ENCODE measurements around the gene KRTAP10-4. TPM values are rescaled to one million over a fixed set of nuclear protein-coding genes. Genes with fewer than 3 reads are reported as not detected.
"Not testable (repeated sequence)": the region's sequence is repeated elsewhere in the genome, so short reads cannot be mapped to it uniquely, and the experiment has no call there.

The KRTAP10-4 gene
- total and polyA plus RNA-seq, 10 of the 15 experiments (the other 5 are each of a cell fraction or from before 2014, with no cell fraction given) = not detected

DNA sequence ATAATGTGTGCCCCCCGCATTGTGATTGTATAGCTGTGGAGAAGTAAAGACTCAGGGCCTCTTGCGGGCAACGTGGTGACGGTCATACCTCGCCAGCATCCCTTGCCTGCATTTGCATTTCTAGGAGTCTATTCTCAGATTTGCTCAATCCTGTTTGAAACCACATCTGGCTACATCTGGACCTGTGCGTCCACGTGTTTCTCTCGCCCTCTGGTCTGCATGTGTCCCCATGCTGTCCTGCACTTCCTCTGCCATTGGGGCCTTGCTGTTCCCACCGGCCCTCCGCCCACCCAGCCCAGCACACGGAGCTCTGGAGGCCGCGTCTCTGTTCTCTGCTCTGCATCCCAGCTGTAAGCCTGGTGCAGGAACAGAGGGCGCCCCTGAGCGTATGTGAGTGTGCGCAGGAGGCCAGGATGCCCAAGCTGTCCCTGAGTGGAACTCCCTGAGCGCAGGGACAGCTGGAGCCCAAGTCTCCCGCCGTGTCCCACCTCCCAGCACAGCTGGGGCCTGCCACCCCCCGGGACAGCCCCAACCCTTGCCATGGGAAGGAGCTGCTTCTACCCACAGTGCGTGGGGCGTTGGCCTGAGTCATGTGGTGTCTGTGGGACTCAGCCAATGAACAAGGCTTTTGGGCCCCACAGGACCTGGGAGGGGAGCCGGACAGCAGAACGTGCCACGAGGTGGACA is 23.9 kb upstream of the KRTAP10-4 start:
- no peak overlapping the region for H2AFZ ChIP-seq (ENCODE audit: control insufficient read depth, low read depth, low read length)
- DNase-seq (ENCODE audit: low read depth, low spot score) (no peak), ATAC-seq (no peak), FAIRE-seq (no peak)
- TF ChIP-seq, protein P1, sequence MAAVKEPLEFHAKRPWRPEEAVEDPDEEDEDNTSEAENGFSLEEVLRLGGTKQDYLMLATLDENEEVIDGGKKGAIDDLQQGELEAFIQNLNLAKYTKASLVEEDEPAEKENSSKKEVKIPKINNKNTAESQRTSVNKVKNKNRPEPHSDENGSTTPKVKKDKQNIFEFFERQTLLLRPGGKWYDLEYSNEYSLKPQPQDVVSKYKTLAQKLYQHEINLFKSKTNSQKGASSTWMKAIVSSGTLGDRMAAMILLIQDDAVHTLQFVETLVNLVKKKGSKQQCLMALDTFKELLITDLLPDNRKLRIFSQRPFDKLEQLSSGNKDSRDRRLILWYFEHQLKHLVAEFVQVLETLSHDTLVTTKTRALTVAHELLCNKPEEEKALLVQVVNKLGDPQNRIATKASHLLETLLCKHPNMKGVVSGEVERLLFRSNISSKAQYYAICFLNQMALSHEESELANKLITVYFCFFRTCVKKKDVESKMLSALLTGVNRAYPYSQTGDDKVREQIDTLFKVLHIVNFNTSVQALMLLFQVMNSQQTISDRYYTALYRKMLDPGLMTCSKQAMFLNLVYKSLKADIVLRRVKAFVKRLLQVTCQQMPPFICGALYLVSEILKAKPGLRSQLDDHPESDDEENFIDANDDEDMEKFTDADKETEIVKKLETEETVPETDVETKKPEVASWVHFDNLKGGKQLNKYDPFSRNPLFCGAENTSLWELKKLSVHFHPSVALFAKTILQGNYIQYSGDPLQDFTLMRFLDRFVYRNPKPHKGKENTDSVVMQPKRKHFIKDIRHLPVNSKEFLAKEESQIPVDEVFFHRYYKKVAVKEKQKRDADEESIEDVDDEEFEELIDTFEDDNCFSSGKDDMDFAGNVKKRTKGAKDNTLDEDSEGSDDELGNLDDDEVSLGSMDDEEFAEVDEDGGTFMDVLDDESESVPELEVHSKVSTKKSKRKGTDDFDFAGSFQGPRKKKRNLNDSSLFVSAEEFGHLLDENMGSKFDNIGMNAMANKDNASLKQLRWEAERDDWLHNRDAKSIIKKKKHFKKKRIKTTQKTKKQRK (IDR thresholded peaks at IDR 0.05; ENCODE audit: low read depth, low read length) = no peak
- TF ChIP-seq POLR2A (IDR thresholded peaks at IDR 0.05; ENCODE audit: low read depth, low read length) = no peak
- no peak for TF ChIP-seq STAT1 (conservative IDR thresholded peaks at IDR 0.05)
- BruUV-seq (replicated peaks) = no TSS peak
- no peaks in the 10 kb centered on the region for H3K79me2 ChIP-seq (ENCODE audit: control insufficient read depth, insufficient read depth, low read length)
- H4K20me1 ChIP-seq (ENCODE audit: control insufficient read depth, insufficient read depth) = no peaks in the 10 kb centered on the region
- in situ Hi-C loops (cut with MboI) (no loop called here), intact Hi-C loops (cut with micrococcal nuclease; ENCODE audit: unreplicated experiment) (no loop called here)
- H3K4me2 ChIP-seq (ENCODE audit: control insufficient read depth, insufficient read depth) = no peak overlapping the region
- H3K27me3 ChIP-seq (replicated peaks in 1 of 2; ENCODE audit: control insufficient read depth in 2 of 2, insufficient read depth in 2 of 2, low read length in 1 of 2) = no peaks in the 10 kb centered on the region
- ChIA-PET CTCF (no interaction called here), POLR2A (no interaction called here), RAD21 (ENCODE audit: unreplicated experiment) (interaction anchor here (0.6 kb wide), 1 partner anchor 1530 kb away, joined by 4 read pairs; no protein-coding TSS in a partner anchor), SMC1A (ENCODE audit: uncharacterized antibody, unreplicated experiment) (no interaction called here)
- H3K9ac ChIP-seq (ENCODE audit: control insufficient read depth, insufficient read depth, low read length) = no peak overlapping the region
- 45% methylated on average over 25 of the region's 25 CpGs for whole genome bisulfite sequencing (ENCODE audit: insufficient coverage, insufficient replicate concordance, low lambda C conversion rate, missing lambda C conversion rate)
- no peaks in the 10 kb centered on the region for H3K36me3 ChIP-seq (ENCODE audit: control insufficient read depth in 2 of 2, insufficient read depth in 2 of 2, low read length in 1 of 2)
- no peak overlapping the region for H3K4me3 ChIP-seq
- no peak overlapping the region for H3K27ac ChIP-seq (ENCODE audit: control insufficient read depth, insufficient read depth)
- H3K4me1 ChIP-seq (ENCODE audit: control insufficient read depth, insufficient read depth, low read length) = no peaks in the 10 kb centered on the region
- no peaks in the 10 kb centered on the region; the same call in 2 of the 3 replicates for H3K9me3 ChIP-seq (replicated peaks; ENCODE audit: control insufficient read depth, insufficient read depth, low read length)

DNA sequence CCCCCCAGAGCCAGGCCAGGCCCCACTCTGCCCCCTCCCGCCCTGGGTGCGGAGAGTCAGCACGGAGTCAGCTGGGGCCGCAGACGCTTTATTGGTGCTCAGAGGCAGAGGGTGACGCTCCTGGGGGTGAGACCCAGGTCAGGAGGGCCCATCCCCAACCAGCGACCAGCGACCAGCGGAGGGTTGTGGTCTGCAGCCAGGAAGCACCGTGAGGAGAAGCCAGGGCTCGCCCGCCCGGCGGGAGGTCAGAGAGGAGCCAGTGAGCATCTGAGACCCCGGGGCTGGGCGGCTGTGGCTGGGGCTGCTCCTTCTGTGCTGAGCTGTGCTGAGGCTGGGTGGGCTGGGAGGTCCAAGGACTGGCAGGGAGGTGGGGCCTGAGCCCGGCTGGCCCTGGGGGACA is 23.2 kb upstream of the KRTAP10-4 start:
- DNase-seq (ENCODE audit: low read depth, low spot score); BruUV-seq (replicated peaks); ATAC-seq; H3K36me3 ChIP-seq (ENCODE audit: control insufficient read depth in 2 of 2, insufficient read depth in 2 of 2, low read length in 1 of 2); H4K20me1 ChIP-seq (ENCODE audit: control insufficient read depth, insufficient read depth); SMC1A ChIA-PET (ENCODE audit: uncharacterized antibody, unreplicated experiment); H3K4me1 ChIP-seq (ENCODE audit: control insufficient read depth, insufficient read depth, low read length); RAD21 ChIA-PET (ENCODE audit: unreplicated experiment); H3K27me3 ChIP-seq (replicated peaks in 1 of 2; ENCODE audit: control insufficient read depth in 2 of 2, insufficient read depth in 2 of 2, low read length in 1 of 2); FAIRE-seq; CTCF ChIA-PET; H3K79me2 ChIP-seq (ENCODE audit: control insufficient read depth, insufficient read depth, low read length); H3K27ac ChIP-seq (ENCODE audit: control insufficient read depth, insufficient read depth); intact Hi-C loops (cut with micrococcal nuclease; ENCODE audit: unreplicated experiment); H3K4me2 ChIP-seq (ENCODE audit: control insufficient read depth, insufficient read depth); in situ Hi-C loops (cut with MboI); H2AFZ ChIP-seq (ENCODE audit: control insufficient read depth, low read depth, low read length); H3K9me3 ChIP-seq (replicated peaks; ENCODE audit: control insufficient read depth, insufficient read depth, low read length); POLR2A ChIA-PET; H3K9ac ChIP-seq (ENCODE audit: control insufficient read depth, insufficient read depth, low read length); H3K4me3 ChIP-seq: not testable (repeated sequence)
- 40% methylated on average over 17 of the region's 17 CpGs for WGBS (ENCODE audit: insufficient coverage, insufficient replicate concordance, low lambda C conversion rate, missing lambda C conversion rate)

All from GM12878 (cell line).